GM18909 (cell line): Measurements from ENCODE around the gene KRT38.
"Not testable (repeated sequence)": the region's sequence is repeated elsewhere in the genome, so short reads cannot be mapped to it uniquely, and the experiment has no call there.

Experiments used
- ATAC-seq: cut with Tn5 transposase; IDR thresholded peaks from one replicate; pipeline ENCODE4 v1.9.1; 2021; ENCODE audit warnings: mild to moderate bottlenecking; ENCODE audit not compliant: unreplicated experiment, poor library complexity

Gene KRT38

GRCh38 chr17:41428591-41429291 is 12.0 kb downstream of the KRT38 start:
- no peak for ATAC-seq

DNA sequence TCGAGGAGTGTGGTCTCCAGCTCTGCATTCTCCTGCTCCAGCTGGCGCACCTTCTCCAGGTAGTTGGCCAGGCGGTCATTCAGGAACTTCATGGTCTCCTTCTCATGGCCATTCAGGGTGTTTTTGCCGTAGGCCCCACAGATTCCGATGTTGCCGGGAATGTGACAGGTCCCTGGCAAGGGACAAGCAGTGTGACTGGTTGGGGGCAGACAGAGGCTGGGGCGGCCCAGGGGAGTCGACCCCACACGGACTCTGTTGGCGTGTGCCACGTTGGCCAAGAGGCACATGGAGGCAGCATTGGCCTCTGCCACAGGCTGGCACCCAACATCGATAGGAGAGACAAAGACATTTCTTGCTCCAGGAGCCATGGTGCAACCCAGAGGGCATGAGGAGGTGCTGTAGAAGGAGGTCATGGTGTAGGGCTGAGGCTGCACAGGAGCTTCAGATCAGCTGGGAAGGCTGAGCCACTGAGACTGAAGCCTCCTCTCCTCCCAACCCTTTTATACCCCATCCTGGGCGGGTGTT is 16.6 kb downstream of the KRT38 start, which contains the start of gene KRT37:
KRT37 (minus strand) TSS at position 475 of the 525 bp plus-strand sequence; CDS start at position 413, 62 bp downstream.
- no peak for ATAC-seq

- ATAC-seq, result not testable (repeated sequence)
These were observed 18.2 kb downstream of the KRT38 start for GRCh38 chr17:41422586-41422985.

GRCh38 chr17:41421617-41422016 is 19.2 kb downstream of the KRT38 start:
- no peak for ATAC-seq

DNA sequence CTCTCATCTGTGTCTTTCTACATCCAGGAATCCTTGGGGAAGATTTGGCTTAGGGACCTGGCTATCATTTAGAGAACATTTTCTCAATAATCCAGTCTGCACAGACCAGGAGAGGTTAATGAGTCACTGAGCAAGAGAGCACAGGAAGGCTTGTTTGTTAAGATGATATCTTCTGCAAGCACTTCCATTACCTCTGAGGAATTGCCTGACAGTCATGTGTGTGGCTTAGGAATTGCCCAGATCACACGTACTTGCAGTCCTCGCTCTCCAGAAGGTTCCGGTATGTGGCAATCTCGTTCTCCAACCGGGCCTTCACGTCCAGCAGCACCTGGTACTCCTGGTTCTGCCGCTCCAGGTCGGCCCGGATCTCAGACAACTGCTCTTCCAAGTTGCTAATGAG is 19.7 kb downstream of the KRT38 start:
- ATAC-seq, result no peak

- ATAC-seq, result no peak
These were observed 20.6 kb downstream of the KRT38 start for GRCh38 chr17:41420134-41420533.

GRCh38 chr17:41419716-41420115 is 21.1 kb downstream of the KRT38 start:
- no peak for ATAC-seq

DNA sequence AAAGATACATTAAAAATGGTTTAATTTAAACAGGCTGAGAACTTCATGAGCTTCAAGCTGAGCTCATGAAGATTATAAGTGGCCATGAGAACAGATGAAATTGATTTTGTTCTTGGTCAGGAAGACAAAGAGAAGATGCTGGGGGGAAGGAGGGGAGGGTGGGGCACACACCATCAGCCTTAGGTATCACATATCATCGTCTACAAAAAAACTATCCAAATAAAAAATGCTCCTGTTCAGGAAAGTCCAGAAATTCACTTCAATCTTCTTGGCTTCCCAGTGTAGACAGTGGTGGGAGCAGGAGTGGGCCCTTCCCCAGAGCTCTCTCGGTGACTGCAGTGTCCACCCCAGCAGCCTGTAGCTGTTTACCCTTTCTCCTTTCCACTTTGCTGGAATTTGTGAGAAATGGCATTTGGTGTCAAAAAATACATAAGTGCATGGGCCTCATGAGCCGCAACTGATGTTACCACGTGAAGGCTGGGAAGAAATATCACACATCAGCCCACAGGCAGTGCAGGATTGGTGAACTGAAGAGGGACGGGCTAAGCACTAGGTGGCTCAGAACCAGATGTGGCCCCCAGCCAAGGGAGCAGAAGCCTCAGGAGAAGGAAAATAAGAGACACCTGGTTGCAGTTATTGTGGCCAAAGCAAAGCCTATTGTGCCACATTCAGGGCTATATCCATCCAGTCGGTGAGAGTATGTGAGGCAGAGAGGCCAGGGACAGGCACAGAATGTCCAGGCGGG is 22.5 kb downstream of the KRT38 start:
- ATAC-seq, result no peak

DNA sequence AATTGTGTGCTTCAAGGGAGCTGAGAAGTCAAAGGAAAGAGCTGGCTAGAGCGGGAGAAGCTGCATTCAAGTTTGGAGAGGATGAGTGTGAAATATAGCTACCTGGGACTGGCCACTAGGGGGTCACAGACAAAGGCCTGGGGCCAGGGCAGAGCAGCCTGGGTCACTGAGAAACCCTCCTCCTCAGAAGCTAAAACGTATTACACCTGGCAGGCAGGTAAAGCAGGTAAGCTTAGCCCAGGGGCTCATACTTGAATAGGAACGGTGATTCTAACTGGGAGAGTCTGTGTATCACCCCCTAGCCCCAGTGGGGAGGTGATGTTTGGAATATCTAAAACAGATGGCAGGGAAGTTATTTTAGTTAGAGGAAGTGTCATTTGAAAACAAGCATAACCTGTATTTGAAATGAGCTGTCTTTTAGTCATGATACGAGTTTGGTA is 23.2 kb downstream of the KRT38 start:
- no peak for ATAC-seq

- no peak for ATAC-seq
These were observed 23.7 kb downstream of the KRT38 start for GRCh38 chr17:41417127-41417526.

DNA sequence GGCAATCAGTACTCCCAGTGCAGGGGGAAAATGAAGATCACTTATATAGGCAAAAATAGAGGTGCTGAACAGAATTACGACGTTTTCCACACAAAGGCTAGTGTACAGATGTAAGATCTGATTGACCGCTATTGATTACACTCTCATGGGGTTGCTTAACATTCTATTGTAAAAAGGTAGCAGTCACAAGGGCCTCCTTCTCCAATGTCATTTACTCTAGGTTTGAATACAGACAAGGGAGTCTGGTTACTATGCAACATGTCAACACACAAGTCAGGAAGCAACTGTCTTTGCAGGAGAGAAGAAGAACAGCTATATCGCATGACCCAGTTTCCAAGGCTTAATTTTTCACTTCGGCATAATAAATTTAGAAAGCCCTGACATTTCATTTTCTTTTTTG is 24.3 kb downstream of the KRT38 start:
- ATAC-seq, result no peak

- ATAC-seq, result no peak
These were observed 24.9 kb downstream of the KRT38 start for GRCh38 chr17:41415833-41416335.

DNA sequence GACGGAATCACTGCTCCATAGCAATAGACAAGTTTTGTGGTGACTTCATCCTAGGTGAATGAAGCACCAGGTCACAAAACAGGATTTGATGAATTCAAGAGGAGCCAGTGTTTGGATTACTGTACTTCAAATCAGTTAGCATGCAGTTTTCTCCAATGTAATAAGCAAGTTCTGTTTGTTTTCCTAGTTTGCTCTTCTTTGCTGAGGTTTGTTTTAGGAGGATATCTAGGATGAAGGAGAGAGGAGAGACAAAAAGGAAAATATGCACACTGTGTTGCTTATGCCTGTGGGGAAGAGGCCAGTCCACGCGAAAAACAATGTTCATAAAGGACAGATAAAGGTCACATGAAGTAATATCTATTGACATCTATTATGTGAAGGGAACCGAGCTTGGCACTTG is 25.4 kb downstream of the KRT38 start:
- ATAC-seq, result no peak

GRCh38 chr17:41413982-41414381 is 26.8 kb downstream of the KRT38 start:
- ATAC-seq, result no peak

- no peak for ATAC-seq
These were observed 27.3 kb downstream of the KRT38 start for GRCh38 chr17:41413353-41413957.

DNA sequence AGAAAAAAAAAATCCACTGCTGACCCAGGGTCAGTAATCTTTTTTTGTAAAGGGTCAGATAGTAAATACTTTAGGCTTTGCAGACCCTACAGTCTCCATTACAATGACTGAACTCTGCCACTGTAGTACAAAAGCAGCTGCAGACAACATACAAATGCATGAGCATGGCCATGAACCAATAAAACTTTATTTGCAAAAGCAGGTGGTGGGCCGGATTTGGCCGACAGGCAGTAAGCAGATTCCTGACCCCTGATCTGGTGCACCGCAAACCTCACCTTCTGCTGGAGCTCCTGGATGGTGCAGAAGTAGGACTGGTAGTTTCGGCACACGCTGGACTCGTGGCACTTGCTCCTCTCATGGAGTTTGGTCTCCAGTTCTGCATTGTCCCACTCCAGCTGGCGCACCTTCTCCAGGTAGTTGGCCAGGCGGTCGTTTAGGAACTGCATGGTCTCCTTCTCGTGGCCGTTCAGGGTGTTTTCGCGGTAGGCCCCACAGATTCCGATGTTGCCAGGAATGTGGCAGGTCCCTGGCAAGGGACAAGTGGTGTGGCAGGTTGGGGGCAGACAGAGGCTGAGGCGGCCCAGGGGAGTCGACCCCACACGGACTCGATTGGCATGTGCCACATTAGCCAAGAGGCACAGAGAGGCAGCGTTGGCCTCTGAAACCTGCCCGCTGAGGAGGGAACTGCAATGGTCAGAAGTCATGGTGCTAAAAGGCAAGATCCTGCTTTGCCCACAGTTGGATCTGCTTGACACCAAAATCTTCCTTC is 29.5 kb downstream of the KRT38 start:
- ATAC-seq, result no peak

- ATAC-seq, result no peak
These were observed 33.6 kb downstream of the KRT38 start for GRCh38 chr17:41407226-41407625.

DNA sequence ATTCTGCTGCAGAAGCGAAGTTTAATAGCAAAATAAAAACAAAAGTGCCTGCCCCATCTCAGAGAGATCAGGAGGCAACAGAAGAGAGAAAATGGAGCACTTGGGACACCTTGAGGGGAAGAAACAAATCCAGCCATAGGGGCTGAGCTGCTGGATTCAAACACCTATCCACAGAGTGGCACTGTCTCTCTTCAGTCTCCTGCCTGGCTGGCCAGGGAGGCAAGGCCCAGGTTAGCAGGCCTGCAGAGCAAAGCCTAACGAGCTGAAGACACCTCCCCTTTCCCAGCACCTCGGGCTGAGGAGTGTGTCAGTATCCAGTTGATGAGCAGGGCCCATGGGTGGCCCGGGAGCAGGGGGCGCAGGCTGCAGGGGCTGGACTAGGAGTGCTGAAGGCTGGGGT is 34.6 kb downstream of the KRT38 start:
- no peak for ATAC-seq

- ATAC-seq, result no peak
These were observed 36.6 kb downstream of the KRT38 start for GRCh38 chr17:41404024-41404671.
